A549 (cell line): Measurements from ENCODE around the gene SCNN1B.

ENCODE experiments used
- JUNB ChIP-seq: fragments of >200 bp; sonication (Bioruptor Twin); formaldehyde crosslinking; IDR thresholded peaks from 2 replicates; pipeline ENCODE4 v1.6.1; 2016
- POLR2A ChIP-seq: IDR thresholded peaks from 2 replicates; pipeline ENCODE4 v1.6.1; 2012; ENCODE audit warnings: mild to moderate bottlenecking, low read length
- RAD21 ChIP-seq, 2 experiments: fragments of >200 bp in 1 of 2; sonication (Bioruptor Twin) in 1 of 2; formaldehyde crosslinking in 1 of 2; IDR thresholded peaks in 1 of 2; conservative IDR thresholded peaks in 1 of 2; 2 replicates in 1 of 2; 3 replicates in 1 of 2; pipeline ENCODE4 v1.6.1; 2012 to 2018; ENCODE audit warnings: inconsistent platforms in 1 of 2
- TF ChIP-seq, protein P1 (sequence below): fragments of 200-600 bp; sonication (generic); IDR thresholded peaks from 2 replicates; pipeline ENCODE4 v1.6.1; 2016; ENCODE audit warnings: antibody characterized with exemption, mild to moderate bottlenecking, moderate library complexity
- TF ChIP-seq, protein P2 (sequence below): fragments of 250-450 bp; sonication (Bioruptor Pico); IDR thresholded peaks from 2 replicates; pipeline ENCODE4 v1.5.0; 2021; ENCODE audit warnings: mild to moderate bottlenecking, moderate library complexity, borderline replicate concordance
- TF ChIP-seq, protein P3 (sequence below): fragments of >200 bp; sonication (Bioruptor Twin); formaldehyde crosslinking; IDR thresholded peaks from 3 replicates; pipeline ENCODE4 v1.5.1; 2016

DNA sequence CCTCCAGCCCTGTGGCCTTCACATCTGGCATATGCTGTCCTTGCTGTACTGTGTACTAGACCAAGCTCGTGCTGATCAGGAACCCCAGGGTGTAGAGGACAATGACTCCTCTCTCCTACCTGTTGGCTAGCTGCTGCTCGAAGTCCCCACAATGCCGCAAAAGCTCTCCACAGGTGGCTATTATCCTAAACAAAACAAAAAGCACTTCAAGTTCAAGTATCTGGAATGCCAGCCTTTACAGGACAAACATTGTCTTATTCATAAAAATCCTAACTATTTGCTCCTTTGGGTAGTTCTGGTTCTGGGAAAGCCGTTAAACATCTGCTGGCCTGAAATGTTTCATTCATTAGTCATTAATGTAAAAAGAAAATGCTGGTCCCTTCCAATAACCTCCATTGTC, 108.1 kb downstream of the SCNN1B start:
- TF ChIP-seq RAD21 (conservative IDR thresholded peaks at IDR 0.05 in 1 of 2, IDR thresholded peaks at IDR 0.05 in 1 of 2) (no peak), JUNB (no peak), POLR2A (no peak)
- TF ChIP-seq, protein P1, sequence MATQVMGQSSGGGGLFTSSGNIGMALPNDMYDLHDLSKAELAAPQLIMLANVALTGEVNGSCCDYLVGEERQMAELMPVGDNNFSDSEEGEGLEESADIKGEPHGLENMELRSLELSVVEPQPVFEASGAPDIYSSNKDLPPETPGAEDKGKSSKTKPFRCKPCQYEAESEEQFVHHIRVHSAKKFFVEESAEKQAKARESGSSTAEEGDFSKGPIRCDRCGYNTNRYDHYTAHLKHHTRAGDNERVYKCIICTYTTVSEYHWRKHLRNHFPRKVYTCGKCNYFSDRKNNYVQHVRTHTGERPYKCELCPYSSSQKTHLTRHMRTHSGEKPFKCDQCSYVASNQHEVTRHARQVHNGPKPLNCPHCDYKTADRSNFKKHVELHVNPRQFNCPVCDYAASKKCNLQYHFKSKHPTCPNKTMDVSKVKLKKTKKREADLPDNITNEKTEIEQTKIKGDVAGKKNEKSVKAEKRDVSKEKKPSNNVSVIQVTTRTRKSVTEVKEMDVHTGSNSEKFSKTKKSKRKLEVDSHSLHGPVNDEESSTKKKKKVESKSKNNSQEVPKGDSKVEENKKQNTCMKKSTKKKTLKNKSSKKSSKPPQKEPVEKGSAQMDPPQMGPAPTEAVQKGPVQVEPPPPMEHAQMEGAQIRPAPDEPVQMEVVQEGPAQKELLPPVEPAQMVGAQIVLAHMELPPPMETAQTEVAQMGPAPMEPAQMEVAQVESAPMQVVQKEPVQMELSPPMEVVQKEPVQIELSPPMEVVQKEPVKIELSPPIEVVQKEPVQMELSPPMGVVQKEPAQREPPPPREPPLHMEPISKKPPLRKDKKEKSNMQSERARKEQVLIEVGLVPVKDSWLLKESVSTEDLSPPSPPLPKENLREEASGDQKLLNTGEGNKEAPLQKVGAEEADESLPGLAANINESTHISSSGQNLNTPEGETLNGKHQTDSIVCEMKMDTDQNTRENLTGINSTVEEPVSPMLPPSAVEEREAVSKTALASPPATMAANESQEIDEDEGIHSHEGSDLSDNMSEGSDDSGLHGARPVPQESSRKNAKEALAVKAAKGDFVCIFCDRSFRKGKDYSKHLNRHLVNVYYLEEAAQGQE, result no peak
- TF ChIP-seq, protein P2, sequence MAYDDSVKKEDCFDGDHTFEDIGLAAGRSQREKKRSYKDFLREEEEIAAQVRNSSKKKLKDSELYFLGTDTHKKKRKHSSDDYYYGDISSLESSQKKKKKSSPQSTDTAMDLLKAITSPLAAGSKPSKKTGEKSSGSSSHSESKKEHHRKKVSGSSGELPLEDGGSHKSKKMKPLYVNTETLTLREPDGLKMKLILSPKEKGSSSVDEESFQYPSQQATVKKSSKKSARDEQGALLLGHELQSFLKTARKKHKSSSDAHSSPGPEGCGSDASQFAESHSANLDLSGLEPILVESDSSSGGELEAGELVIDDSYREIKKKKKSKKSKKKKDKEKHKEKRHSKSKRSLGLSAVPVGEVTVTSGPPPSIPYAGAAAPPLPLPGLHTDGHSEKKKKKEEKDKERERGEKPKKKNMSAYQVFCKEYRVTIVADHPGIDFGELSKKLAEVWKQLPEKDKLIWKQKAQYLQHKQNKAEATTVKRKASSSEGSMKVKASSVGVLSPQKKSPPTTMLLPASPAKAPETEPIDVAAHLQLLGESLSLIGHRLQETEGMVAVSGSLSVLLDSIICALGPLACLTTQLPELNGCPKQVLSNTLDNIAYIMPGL (CRISPR knock-in tag), result no peak
- TF ChIP-seq, protein P3, sequence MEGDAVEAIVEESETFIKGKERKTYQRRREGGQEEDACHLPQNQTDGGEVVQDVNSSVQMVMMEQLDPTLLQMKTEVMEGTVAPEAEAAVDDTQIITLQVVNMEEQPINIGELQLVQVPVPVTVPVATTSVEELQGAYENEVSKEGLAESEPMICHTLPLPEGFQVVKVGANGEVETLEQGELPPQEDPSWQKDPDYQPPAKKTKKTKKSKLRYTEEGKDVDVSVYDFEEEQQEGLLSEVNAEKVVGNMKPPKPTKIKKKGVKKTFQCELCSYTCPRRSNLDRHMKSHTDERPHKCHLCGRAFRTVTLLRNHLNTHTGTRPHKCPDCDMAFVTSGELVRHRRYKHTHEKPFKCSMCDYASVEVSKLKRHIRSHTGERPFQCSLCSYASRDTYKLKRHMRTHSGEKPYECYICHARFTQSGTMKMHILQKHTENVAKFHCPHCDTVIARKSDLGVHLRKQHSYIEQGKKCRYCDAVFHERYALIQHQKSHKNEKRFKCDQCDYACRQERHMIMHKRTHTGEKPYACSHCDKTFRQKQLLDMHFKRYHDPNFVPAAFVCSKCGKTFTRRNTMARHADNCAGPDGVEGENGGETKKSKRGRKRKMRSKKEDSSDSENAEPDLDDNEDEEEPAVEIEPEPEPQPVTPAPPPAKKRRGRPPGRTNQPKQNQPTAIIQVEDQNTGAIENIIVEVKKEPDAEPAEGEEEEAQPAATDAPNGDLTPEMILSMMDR, result no peak
